Memory B cell (primary cell): Measurements from ENCODE around the gene PLBD2.

Experiments used
- ATAC-seq: fragments of 150-1000 bp; cut with Tn5 transposase; 2 replicates; pipeline ENCODE4 v1.10.0; 2021; ENCODE audit warnings: low read depth, mild to moderate bottlenecking, moderate library complexity
- DNase-seq, 2 donors: peaks; one replicate each; pipeline ENCODE4 v3.0.0; 2022; ENCODE audit warnings: low spot score in 2 of 2
- H3K27ac Mint-ChIP-seq: one replicate; pipeline ENCODE4 v1.8.0; 2022; ENCODE audit warnings: mild to moderate bottlenecking, moderate library complexity, mixed read lengths
- H3K27me3 Mint-ChIP-seq: one replicate; pipeline ENCODE4 v1.8.0; 2022; ENCODE audit warnings: mixed read lengths
- H3K36me3 Mint-ChIP-seq: one replicate; pipeline ENCODE4 v1.8.0; 2022; ENCODE audit warnings: mild to moderate bottlenecking, mixed read lengths
- H3K4me1 Mint-ChIP-seq: one replicate; pipeline ENCODE4 v1.8.0; 2022; ENCODE audit warnings: mixed read lengths
- H3K4me3 Mint-ChIP-seq: one replicate; pipeline ENCODE4 v1.8.0; 2022; ENCODE audit warnings: mild to moderate bottlenecking, moderate library complexity, mixed read lengths
- H3K9me3 Mint-ChIP-seq: one replicate; pipeline ENCODE4 v1.8.0; 2022; ENCODE audit warnings: mixed read lengths

PLBD2 gene

GRCh38 chr12:113436993-113437728 is 78.8 kb downstream of the PLBD2 start:
- Mint-ChIP-seq H3K4me3 (no peak overlapping the region), H3K9me3 (no peaks in the 10 kb centered on the region), H3K27ac (no peak overlapping the region), H3K4me1 (no peaks in the 10 kb centered on the region), H3K36me3 (peaks cover under 1% of the 10 kb centered on the region), H3K27me3 (peaks cover 10% of the 10 kb centered on the region)
- DNase-seq (no peak), ATAC-seq (no peak)

- Mint-ChIP-seq H3K36me3 (no peaks in the 10 kb centered on the region), H3K4me1 (no peaks in the 10 kb centered on the region), H3K4me3 (no peak overlapping the region), H3K27me3 (peaks cover 7% of the 10 kb centered on the region), H3K27ac (no peak overlapping the region), H3K9me3 (no peaks in the 10 kb centered on the region)
- ATAC-seq (no peak), DNase-seq (no peak)
These were observed 79.3 kb downstream of the PLBD2 start for GRCh38 chr12:113437729-113438100.

GRCh38 chr12:113438523-113439300 is 80.3 kb downstream of the PLBD2 start:
- H3K9me3 Mint-ChIP-seq, result no peaks in the 10 kb centered on the region
- no peaks in the 10 kb centered on the region for H3K4me1 Mint-ChIP-seq
- no peaks in the 10 kb centered on the region for H3K36me3 Mint-ChIP-seq
- peaks cover 7% of the 10 kb centered on the region for H3K27me3 Mint-ChIP-seq
- no peak for DNase-seq
- H3K27ac Mint-ChIP-seq, result no peak overlapping the region
- no peak overlapping the region for H3K4me3 Mint-ChIP-seq
- no peak for ATAC-seq

GRCh38 chr12:113439301-113439597 is 80.9 kb downstream of the PLBD2 start:
- H3K27ac Mint-ChIP-seq, result no peak overlapping the region
- ATAC-seq, result no peak
- no peak for DNase-seq

DNA sequence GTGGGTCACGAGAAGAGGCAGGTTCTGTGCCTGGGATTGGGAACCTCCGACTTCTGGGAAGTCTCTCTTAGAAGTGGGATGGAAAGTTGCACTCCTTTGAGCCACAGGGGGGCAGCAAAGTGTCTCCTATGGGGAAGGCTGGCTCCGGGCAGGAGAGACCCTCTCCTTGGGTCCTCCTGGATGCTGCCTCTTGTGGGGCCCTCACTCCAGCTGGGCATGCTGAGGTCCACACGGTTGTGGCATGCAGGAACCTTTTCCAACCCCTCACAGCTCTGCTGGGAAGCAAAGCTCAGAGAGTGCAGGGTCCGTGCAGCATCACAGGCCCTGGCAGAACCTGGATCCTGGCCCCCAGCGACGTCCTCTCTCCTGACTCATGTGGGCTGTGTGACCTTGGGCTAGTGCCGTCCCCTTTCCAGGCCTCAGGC is 81.2 kb downstream of the PLBD2 start:
- Mint-ChIP-seq H3K9me3 (no peaks in the 10 kb centered on the region), H3K27me3 (peaks cover 7% of the 10 kb centered on the region), H3K4me3 (no peak overlapping the region), H3K36me3 (no peaks in the 10 kb centered on the region), H3K27ac (no peak overlapping the region), H3K4me1 (no peaks in the 10 kb centered on the region)
- DNase-seq, result no peak
- ATAC-seq, result no peak

More at GRCh38 chr12:113439301-113439597, 80.9 kb downstream of the PLBD2 start:
- H3K36me3 Mint-ChIP-seq, result no peaks in the 10 kb centered on the region
- no peaks in the 10 kb centered on the region for H3K4me1 Mint-ChIP-seq
- peaks cover 7% of the 10 kb centered on the region for H3K27me3 Mint-ChIP-seq
- H3K4me3 Mint-ChIP-seq, result no peak overlapping the region
- no peaks in the 10 kb centered on the region for H3K9me3 Mint-ChIP-seq

DNA sequence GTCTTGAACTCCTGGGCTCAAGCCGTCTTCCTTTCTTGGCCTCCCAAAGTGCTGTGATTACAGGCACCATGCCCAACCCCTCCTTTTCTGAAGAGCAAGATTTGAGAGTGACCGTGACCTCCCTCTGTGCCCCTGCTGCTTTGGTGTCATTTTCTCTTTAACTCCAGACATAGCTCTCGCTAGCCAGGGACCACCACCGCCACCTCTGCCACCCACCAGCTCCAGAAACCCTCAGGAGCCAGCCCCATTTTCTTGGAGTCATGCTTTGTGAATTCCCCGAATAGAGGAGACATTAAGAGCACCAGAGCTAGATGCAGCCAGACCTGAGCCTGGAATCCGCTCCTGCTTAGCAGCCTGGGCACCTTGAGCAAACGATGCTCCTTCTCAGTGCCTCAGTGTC is 81.9 kb downstream of the PLBD2 start:
- no peak for ATAC-seq

More for the DNA sequence above, 81.9 kb downstream of the PLBD2 start:
- H3K4me1 Mint-ChIP-seq, result no peaks in the 10 kb centered on the region
- H3K27ac Mint-ChIP-seq, result no peak overlapping the region
- no peaks in the 10 kb centered on the region for H3K36me3 Mint-ChIP-seq
- DNase-seq, result no peak
- H3K27me3 Mint-ChIP-seq, result peaks cover 12% of the 10 kb centered on the region
- no peak overlapping the region for H3K4me3 Mint-ChIP-seq
- H3K9me3 Mint-ChIP-seq, result peaks cover 3% of the 10 kb centered on the region
